ENCODE results near the gene RPLP1. TPM values are rescaled to one million over a fixed set of nuclear protein-coding genes. Genes with fewer than 3 reads are reported as not detected.

RPLP1 gene
- total and polyA plus RNA-seq, 9 of the 15 experiments (the other 6 are each of a cell fraction or from before 2014, with no cell fraction given) = 76.3 to 3,053 (median 847) TPM

GRCh38 chr15:69415381-69415780 lies 37.2 kb upstream of the RPLP1 start:
- Histone ChIP-seq H4K20me1 (replicated peaks; ENCODE audit: control insufficient read depth, insufficient read depth, low read length) (no peaks in the 10 kb centered on the region), H3K4me2 (ENCODE audit: insufficient read depth, low read length) (peak overlapping the region; percentile 81), H3K9ac (ENCODE audit: insufficient read depth in 1 of 2, low read depth in 2 of 2, low read length in 2 of 2) (peak overlapping the region in 1 of 2 experiments; percentile 89; a peak in 2 of 4 replicates), H3K9me3 (replicated peaks; ENCODE audit: control insufficient read depth, insufficient read depth, low read depth, low read length) (no peaks in the 10 kb centered on the region), H3K27ac (ENCODE audit: extremely low read depth, low read depth, low read length) (peak overlapping the region; percentile 9; the same call in 1 of the 3 replicates), H3K9me1 (ENCODE audit: control insufficient read depth, insufficient read depth, low read length) (no peaks in the 10 kb centered on the region), H3K36me3 (ENCODE audit: control insufficient read depth, insufficient read depth, low read length) (peaks cover 41% of the 10 kb centered on the region), H3K27me3 (ENCODE audit: control insufficient read depth in 2 of 2, insufficient read depth in 2 of 2, low read length in 2 of 2) (no peaks in the 10 kb centered on the region), H2AFZ (ENCODE audit: low read depth, low read length) (no peak overlapping the region), H3K79me2 (ENCODE audit: control insufficient read depth, insufficient read depth, low read length) (peaks cover 51% of the 10 kb centered on the region), H3K4me1 (replicated peaks in 1 of 2; ENCODE audit: control insufficient read depth in 2 of 2, insufficient read depth in 2 of 2, low read length in 2 of 2) (peaks cover 0 to 9% of the 10 kb centered on the region in 2 experiments; a peak in 2 of 5 replicates), H3K4me3 (peak overlapping the region; percentile 78)
- ATAC-seq = no peak
- no peak for FAIRE-seq
- TF ChIP-seq ZFP30 (CRISPR knock-in tag; IDR thresholded peaks at IDR 0.05; ENCODE audit: borderline replicate concordance) (no peak), ZBTB40 (IDR thresholded peaks at IDR 0.05) (peak; percentile 18; the same call in 1 of the 2 replicates), ZBTB40 (CRISPR knock-in tag; IDR thresholded peaks at IDR 0.05) (no peak)
- TF ChIP-seq, protein P1, sequence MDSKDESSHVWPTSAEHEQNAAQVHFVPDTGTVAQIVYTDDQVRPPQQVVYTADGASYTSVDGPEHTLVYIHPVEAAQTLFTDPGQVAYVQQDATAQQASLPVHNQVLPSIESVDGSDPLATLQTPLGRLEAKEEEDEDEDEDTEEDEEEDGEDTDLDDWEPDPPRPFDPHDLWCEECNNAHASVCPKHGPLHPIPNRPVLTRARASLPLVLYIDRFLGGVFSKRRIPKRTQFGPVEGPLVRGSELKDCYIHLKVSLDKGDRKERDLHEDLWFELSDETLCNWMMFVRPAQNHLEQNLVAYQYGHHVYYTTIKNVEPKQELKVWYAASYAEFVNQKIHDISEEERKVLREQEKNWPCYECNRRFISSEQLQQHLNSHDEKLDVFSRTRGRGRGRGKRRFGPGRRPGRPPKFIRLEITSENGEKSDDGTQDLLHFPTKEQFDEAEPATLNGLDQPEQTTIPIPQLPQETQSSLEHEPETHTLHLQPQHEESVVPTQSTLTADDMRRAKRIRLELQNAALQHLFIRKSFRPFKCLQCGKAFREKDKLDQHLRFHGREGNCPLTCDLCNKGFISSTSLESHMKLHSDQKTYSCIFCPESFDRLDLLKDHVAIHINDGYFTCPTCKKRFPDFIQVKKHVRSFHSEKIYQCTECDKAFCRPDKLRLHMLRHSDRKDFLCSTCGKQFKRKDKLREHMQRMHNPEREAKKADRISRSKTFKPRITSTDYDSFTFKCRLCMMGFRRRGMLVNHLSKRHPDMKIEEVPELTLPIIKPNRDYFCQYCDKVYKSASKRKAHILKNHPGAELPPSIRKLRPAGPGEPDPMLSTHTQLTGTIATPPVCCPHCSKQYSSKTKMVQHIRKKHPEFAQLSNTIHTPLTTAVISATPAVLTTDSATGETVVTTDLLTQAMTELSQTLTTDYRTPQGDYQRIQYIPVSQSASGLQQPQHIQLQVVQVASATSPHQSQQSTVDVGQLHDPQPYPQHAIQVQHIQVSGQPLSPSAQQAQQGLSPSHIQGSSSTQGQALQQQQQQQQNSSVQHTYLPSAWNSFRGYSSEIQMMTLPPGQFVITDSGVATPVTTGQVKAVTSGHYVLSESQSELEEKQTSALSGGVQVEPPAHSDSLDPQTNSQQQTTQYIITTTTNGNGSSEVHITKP (IDR thresholded peaks at IDR 0.05; ENCODE audit: partially characterized antibody) = peak; percentile 59
- in situ Hi-C loops (cut with MboI) (no loop called here), intact Hi-C loops (cut with micrococcal nuclease) (loop anchor here (2.0 to 5.0 kb wide), 2 partner anchors 37 to 47 kb away; partner anchors contain the start of gene RPLP1)
- 3% methylated on average over 3 of the region's 3 CpGs for WGBS (ENCODE audit: insufficient coverage, low coverage, missing lambda C conversion rate)
- peak in 1 of 4 experiments; percentile 8 for DNase-seq (ENCODE audit: extremely low read depth in 1 of 4, low spot score in 3 of 4)
- CTCF ChIA-PET (ENCODE audit: low intra/inter-chr PET ratio) = no interaction called here
- BruUV-seq (replicated peaks) = TSS peak; percentile 61
- POLR2A ChIA-PET = interaction anchor here (1.0 to 4.1 kb wide), 5 partner anchors 8 to 41 kb away, joined by 4 to 30 read pairs (median 7); partner anchors contain the start of gene RPLP1

Measured in K562 (cell line).